Calu3 (cell line): Measurements from ENCODE around the gene IL1B. TPM values are rescaled to one million over a fixed set of nuclear protein-coding genes. Genes with fewer than 3 reads are reported as not detected.

Experiments
- BruUV-seq: library from RNA; stranded (reverse); fragments of 400-500 nt; replicated peaks from 2 replicates; lab custom pipeline; 2021; lab: Mats Ljungman, UMichigan
- CTCF ChIA-PET: fragments of 300-600 bp; sonication (Branson Sonifier 250); formaldehyde crosslinking; loops from one replicate; lab custom pipeline; 2022; ENCODE audit warnings: antibody characterized with exemption; lab: Charles Lee
- DNase-seq: peaks from one replicate; pipeline ENCODE4 v3.0.0; 2022
- H3K27ac Mint-ChIP-seq: one replicate; pipeline ENCODE4 v1.8.0; 2022; ENCODE audit warnings: mixed read lengths; ENCODE audit not compliant: unreplicated experiment
- H3K27me3 Mint-ChIP-seq: one replicate; pipeline ENCODE4 v1.8.0; 2022; ENCODE audit warnings: mixed read lengths; ENCODE audit not compliant: unreplicated experiment
- H3K36me3 Mint-ChIP-seq: one replicate; pipeline ENCODE4 v1.8.0; 2022; ENCODE audit warnings: mild to moderate bottlenecking, moderate library complexity, mixed read lengths; ENCODE audit not compliant: insufficient read depth, unreplicated experiment
- H3K4me1 Mint-ChIP-seq: one replicate; pipeline ENCODE4 v1.8.0; 2022; ENCODE audit warnings: mild to moderate bottlenecking, low read depth, mixed read lengths; ENCODE audit not compliant: unreplicated experiment
- H3K4me3 Mint-ChIP-seq: one replicate; pipeline ENCODE4 v1.8.0; 2022; ENCODE audit warnings: mild to moderate bottlenecking, low read depth, moderate library complexity, mixed read lengths; ENCODE audit not compliant: unreplicated experiment
- H3K9me3 Mint-ChIP-seq: one replicate; pipeline ENCODE4 v1.8.0; 2022; ENCODE audit warnings: low read depth, mixed read lengths; ENCODE audit not compliant: unreplicated experiment
- CTCF ChIP-seq: fragments of 200-600 bp; IDR thresholded peaks from one replicate; pipeline ENCODE4 v1.8.0; 2022; ENCODE audit warnings: antibody characterized with exemption; ENCODE audit not compliant: unreplicated experiment
- intact Hi-C: fragments of 100-400 bp; cut with micrococcal nuclease; formaldehyde crosslinking; loops from one replicate; pipeline ENCODE4 v1.10.0; 2022; ENCODE audit not compliant: unreplicated experiment
- total RNA-seq: library from RNA; stranded (reverse); gene quantifications from 2 replicates; pipeline ENCODE4 v1.2.3, GENCODE V29; 2022

The IL1B gene
- total RNA-seq, 1 experiment from 2014 or later, result 15.5 TPM

- CTCF ChIA-PET, result no interaction called here
- BruUV-seq, result no TSS peak
- Mint-ChIP-seq H3K9me3 (peaks cover 7% of the 10 kb centered on the region), H3K4me1 (no peaks in the 10 kb centered on the region), H3K4me3 (no peak overlapping the region), H3K36me3 (no peaks in the 10 kb centered on the region), H3K27ac (no peak overlapping the region), H3K27me3 (no peaks in the 10 kb centered on the region)
- no peak for TF ChIP-seq CTCF
- intact Hi-C loops, result no loop called here
- DNase-seq, result no peak
Measured at GRCh38 chr2:112849956-112850355, 13.4 kb upstream of the IL1B start.

- TF ChIP-seq CTCF, result no peak
Measured at GRCh38 chr2:112848833-112849232, 12.3 kb upstream of the IL1B start.

GRCh38 chr2:112846031-112846430 lies 9.5 kb upstream of the IL1B start:
- BruUV-seq, result no TSS peak
- H3K27me3 Mint-ChIP-seq, result no peaks in the 10 kb centered on the region
- CTCF ChIA-PET, result no interaction called here

More at GRCh38 chr2:112848833-112849232, 12.3 kb upstream of the IL1B start:
- Mint-ChIP-seq H3K4me1 (no peaks in the 10 kb centered on the region), H3K27ac (peak overlapping the region; percentile 7), H3K27me3 (no peaks in the 10 kb centered on the region), H3K36me3 (no peaks in the 10 kb centered on the region), H3K9me3 (peaks cover 7% of the 10 kb centered on the region), H3K4me3 (no peak overlapping the region)
- no TSS peak for BruUV-seq
- CTCF ChIA-PET, result no interaction called here
- intact Hi-C loops, result no loop called here
- DNase-seq, result no peak

GRCh38 chr2:112843836-112844235 lies 7.3 kb upstream of the IL1B start:
- Mint-ChIP-seq H3K4me3 (no peak overlapping the region), H3K4me1 (peaks cover 23% of the 10 kb centered on the region), H3K36me3 (no peaks in the 10 kb centered on the region), H3K9me3 (peaks cover 7% of the 10 kb centered on the region), H3K27me3 (no peaks in the 10 kb centered on the region), H3K27ac (no peak overlapping the region)
- BruUV-seq, result no TSS peak
- intact Hi-C loops, result no loop called here
- no peak for TF ChIP-seq CTCF
- CTCF ChIA-PET, result interaction anchor here (0.7 kb wide), 1 partner anchor 239 kb away, joined by 3 read pairs; no protein-coding TSS in a partner anchor
- no peak for DNase-seq

More at GRCh38 chr2:112846031-112846430, 9.5 kb upstream of the IL1B start:
- Mint-ChIP-seq H3K4me3 (no peak overlapping the region), H3K9me3 (peaks cover 7% of the 10 kb centered on the region), H3K4me1 (peaks cover 11% of the 10 kb centered on the region), H3K27ac (no peak overlapping the region), H3K36me3 (no peaks in the 10 kb centered on the region)
- intact Hi-C loops, result no loop called here
- no peak for DNase-seq
- TF ChIP-seq CTCF, result no peak
